Astrocyte (in vitro differentiated cells and primary cell): ENCODE data around the gene CDCA4.

Experiments
- EZH2 ChIP-seq: IDR thresholded peaks from 2 replicates; pipeline ENCODE4 v1.6.1; 2012; ENCODE audit warnings: mild to moderate bottlenecking, low read length, inconsistent platforms; ENCODE audit not compliant: insufficient read depth
- TF ChIP-seq, protein P1 (sequence below): IDR thresholded peaks from 2 replicates; pipeline ENCODE4 v1.5.1; 2011; ENCODE audit warnings: low read depth, mild to moderate bottlenecking, inconsistent platforms, low read length, moderate library complexity; ENCODE audit not compliant: insufficient read depth

DNA sequence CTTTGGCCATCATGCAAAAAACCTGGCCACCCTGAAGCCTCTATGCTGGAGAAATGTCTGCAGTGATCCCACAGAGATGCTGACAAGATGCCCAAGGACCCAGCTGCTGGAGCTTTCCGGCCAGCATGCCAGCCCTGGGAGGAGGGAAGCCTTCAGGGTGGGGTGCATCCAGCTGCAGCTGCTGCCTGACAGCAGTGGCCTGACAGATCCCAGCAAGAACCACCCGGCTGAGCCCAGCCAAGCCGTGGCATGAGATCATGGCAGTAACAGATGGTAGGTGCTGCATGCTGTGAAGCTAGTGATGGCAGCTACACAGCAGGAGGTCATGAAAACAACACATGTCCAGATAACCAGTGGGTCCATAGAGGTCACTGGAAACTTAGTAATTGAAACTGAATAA lies 21.5 kb downstream of the CDCA4 start:
- TF ChIP-seq, protein P1, sequence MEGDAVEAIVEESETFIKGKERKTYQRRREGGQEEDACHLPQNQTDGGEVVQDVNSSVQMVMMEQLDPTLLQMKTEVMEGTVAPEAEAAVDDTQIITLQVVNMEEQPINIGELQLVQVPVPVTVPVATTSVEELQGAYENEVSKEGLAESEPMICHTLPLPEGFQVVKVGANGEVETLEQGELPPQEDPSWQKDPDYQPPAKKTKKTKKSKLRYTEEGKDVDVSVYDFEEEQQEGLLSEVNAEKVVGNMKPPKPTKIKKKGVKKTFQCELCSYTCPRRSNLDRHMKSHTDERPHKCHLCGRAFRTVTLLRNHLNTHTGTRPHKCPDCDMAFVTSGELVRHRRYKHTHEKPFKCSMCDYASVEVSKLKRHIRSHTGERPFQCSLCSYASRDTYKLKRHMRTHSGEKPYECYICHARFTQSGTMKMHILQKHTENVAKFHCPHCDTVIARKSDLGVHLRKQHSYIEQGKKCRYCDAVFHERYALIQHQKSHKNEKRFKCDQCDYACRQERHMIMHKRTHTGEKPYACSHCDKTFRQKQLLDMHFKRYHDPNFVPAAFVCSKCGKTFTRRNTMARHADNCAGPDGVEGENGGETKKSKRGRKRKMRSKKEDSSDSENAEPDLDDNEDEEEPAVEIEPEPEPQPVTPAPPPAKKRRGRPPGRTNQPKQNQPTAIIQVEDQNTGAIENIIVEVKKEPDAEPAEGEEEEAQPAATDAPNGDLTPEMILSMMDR = no peak
- no peak for TF ChIP-seq EZH2
